ENCODE results near the gene PCNP.

GRCh38 chr3:101573449-101574387 lies at the start of gene PCNP:
- TF ChIP-seq POLR2AphosphoS5 (IDR thresholded peaks at IDR 0.05; ENCODE audit: low read depth, low read length): peak; percentile 82
- TF ChIP-seq POLR2A (IDR thresholded peaks at IDR 0.05; ENCODE audit: low read depth, low read length): peak; percentile 84
